GM21423 (cell line): ENCODE results near the gene COX4I1.
"Not testable (repeated sequence)": the region's sequence is repeated elsewhere in the genome, so short reads cannot be mapped to it uniquely, and the experiment has no call there.

Experiments
- ATAC-seq: cut with Tn5 transposase; IDR thresholded peaks from one replicate; pipeline ENCODE4 v1.9.1; 2021; ENCODE audit warnings: mild to moderate bottlenecking, moderate library complexity; ENCODE audit not compliant: unreplicated experiment

COX4I1 gene

DNA sequence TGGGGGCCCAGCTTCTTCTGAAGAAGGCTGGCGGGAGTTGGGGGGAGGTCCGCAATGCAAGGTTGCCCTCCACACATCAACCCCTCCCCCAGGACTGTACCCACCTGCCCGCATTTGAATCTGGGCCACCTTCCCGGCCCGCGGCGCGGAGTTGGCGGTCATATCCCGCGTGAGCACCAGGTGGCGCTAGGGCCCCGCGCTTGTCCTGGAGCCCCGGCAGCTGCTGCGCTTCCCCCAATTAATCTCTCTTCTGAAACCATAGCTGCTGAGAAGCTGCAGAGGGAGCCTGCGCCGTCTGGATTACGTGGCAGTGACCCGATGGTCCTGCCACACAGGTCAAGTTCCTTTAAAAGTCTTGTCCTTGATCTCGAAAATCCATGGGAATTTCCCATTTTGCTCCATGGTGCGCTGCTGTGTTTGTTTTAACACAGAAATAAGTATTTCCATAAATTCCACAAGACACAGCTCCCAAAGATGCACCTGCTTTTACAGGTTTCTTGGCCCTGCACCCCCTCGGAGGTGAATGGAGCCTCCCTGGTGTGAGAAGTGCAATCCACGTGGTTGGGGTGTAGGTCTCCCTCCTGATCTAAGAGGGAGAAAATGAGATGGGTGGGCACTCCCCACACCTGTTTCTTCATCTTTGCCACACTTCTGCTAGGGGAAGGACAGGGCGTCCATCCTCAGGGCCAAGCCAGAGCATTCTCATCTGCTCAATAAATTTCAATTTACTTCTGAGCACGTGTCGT, 22.1 kb downstream of the COX4I1 start:
- ATAC-seq, result peak; percentile 74

DNA sequence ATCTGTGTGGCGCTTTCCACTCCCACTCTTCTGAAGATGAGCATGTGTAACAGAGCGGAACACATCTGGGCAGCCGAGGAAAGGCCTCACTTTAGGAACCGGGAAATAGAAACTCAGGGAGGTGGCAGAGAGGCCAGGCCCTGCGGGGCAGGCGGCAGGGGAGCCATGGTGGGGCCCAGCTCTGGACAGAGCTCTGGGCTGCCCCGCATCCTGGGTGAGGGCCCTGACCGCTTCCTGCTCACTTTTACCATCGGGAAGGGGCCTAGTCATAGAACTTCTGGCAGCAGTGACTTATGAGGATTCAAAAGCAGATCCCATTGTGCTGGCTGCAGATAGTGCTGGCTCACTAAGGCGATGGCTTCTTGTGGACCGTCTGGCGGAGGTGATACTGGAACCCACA, 22.6 kb downstream of the COX4I1 start:
- no peak for ATAC-seq

DNA sequence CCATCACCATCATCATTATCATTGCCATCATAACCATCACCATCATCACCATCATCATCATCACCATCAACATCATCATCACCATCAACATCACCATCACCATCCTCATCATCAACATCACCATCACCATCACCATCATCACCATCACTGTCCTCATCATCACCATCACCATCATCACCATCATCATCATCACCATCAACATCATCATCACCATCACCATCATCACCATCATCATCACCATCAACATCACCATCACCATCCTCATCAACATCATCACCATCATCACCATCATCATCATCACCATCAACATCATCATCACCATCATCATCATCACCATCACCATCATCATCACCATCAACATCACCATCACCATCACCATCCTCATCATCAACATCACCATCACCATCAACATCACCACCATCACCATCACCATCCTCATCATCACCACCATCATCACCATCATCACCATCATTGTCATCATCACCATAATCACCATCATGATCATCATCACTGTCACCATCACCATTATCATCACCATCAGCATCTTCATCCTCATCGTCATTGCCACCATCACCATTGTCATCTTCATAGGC, 23.9 kb downstream of the COX4I1 start:
- ATAC-seq, result no peak

DNA sequence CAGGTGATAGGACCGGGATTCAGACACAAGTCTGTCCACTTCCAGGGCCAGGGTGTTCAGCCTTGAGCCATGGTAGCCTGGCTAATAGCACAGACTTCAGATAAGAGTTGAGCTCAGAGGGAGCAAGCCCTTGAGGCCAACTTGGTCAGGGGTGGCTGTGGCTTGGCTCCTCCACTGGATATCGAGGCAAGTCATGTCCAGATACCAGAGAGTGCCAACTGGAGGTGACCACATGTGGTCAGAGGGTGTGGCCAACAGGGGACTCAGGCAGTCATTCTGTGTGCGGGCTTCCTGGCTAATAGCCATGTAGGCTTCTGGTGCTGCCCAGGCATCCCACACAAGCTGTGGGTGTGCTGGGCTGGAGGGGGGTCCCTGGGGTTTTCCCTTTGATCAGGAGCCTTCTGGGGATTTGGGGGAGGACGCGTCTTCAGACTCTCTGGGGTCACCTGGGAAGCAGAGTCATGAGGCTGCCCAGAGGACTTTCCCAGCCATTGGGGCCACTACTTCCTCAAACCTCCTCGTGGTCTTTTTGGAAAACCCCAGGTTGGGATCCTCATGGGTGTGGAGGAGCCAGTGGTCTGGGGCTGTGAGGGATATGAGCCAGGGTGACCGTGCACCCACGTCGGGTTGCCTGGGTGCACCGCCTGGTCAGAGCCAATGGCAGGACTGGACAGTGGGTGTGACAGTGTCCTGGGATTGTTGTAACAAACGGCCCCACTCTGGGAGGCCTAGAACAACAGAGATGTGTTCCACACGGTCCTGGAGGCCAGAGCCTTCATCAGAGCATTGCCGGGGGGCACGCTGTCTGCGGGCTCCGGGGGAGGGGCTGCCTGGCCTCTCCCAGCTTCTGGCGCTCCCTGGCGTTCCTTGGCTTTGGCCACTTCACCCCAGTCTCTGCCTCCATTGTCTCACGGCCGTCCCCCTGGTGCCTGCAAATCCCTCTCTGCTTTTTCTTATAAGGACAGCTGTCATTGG, 25.0 kb downstream of the COX4I1 start:
- ATAC-seq, result no peak

DNA sequence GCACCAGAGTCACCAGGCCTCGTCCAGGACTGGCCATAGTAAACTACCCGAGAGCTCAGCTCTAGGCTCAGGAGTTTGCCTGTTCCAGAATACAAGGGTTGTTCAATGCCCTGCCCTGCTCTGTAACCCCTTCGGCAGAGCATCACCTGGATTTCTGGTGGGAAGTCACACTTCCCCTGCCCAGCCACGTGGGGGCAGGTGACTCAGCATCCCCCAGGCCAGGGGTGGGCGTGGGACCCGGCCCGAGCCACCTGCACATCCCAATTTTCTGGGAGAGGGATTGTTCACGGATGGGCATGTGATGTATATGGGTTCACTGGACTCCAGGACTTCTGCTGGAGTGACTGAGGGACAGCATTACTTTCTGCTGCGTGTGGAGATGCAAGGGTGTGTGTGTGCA, 25.8 kb downstream of the COX4I1 start:
- no peak for ATAC-seq

DNA sequence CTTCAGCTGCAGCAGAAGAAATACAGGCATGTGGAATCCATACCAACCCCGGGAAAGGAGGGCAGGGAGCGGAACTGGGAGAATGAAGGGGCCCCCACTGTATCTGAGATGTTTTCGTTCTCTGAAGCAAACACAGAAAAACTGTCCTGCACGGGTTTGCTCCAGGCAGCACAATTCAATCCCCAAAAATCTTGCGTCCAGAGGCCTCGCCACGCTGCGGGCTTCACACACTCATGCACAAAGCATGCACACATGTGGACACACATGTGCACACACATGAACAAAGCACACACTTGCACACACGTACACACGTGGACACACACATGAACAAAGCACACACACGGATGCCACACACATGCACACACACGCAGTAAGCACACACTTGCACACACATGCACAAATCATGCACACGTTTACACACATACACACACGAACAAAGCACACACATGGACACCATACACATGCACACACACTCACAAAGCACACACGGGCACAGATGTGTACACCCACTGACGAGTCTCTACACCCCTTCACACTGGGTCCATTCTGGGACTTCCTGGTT, 27.3 kb downstream of the COX4I1 start:
- no peak for ATAC-seq

DNA sequence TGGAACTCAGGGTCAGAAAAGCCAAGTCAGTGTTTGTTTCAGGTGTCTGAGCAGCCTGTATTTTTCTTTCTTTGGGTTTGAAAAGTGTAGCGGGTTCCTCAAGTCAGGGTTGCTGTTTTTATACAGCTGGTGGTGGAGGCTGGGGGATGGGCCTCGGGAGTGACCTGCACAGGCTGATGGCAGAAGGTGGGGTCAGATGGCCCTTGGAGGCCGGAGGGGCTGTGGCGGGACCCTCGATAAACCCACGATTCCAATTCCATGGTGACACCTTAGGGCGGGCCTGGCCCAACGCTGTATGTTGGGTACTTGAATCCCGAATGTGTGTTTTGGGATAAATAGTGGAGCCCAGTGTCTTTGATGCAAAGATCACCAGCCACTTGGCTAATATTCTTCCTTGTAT, 28.7 kb downstream of the COX4I1 start:
- ATAC-seq, result no peak

DNA sequence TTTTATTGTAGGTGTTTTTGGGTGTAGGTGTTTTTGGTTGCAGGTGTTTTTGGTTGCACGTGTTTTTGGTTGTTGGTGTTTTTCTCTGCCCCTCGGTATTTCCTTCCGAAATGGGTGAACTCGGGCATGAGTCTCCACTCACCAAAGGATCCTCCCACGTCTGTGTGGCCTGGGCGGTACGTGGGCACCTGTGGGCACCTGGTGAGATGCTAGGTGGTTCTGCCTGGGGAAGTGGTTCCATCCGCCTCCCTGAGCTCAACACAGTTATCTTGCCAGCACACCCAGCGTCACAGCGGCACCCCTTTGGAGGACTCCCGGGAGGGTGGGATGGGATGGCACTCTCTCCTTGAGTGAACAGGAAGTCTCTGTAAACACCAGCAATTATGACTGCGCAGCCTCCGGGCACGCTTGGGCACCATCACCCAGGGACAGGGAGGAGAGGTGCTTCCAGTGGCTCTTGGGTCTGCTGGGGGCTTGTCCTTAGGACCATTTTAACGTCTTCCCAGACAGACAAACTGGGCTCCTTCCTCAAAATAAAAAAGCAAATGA, 29.8 kb downstream of the COX4I1 start:
- ATAC-seq, result no peak

DNA sequence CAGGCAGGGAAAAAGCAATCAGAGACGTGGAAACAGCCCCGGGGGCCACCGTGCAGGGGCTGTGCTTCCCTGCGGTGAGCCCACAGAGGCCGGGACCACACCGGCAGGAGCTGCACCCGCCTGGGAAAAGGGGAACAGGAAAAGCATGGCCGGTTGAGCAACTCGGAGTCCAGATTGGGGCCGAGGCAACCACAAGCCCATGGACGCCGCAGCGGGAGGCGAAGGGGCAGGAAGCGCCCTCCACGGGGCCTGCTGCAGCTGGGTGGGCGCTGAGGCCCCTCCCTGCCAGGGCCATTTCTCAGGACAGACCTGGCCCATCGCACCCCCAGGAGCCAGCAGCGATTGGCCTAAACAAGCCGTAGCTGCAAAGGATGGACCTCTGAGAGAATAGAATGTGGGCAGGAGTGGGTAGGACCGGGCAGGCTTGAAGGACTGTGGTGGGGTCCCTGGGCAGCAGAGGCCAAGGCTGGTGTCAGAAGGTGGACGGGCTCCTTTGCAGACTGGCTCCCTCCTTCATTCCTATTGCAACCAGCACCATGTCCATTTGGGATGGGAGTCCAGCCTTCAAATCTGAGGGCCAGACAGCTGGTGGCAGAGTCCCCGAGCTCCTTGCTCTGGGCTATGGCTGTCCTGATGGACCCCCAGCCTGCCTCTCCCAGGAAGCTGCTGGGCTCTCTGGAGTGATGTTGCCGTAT, 30.4 kb downstream of the COX4I1 start:
- no peak for ATAC-seq

DNA sequence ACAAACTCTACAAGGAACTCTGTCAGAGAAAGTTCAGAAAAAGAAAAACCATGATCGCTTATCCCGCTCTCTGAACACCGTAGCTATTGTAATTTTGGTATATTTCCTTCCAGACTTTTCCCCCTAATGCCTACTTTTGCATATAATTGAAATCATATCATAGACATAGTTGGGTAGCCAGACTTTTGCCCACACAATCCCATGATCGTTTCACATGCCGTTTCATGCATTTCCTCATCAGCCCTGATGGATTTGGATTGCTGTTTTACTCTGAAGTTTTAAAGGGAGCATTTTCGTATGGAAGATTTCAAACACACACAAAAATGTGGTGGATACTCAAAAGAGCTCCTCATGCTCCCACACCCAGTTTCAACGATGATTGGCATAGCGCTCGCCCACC, 31.3 kb downstream of the COX4I1 start:
- no peak for ATAC-seq

DNA sequence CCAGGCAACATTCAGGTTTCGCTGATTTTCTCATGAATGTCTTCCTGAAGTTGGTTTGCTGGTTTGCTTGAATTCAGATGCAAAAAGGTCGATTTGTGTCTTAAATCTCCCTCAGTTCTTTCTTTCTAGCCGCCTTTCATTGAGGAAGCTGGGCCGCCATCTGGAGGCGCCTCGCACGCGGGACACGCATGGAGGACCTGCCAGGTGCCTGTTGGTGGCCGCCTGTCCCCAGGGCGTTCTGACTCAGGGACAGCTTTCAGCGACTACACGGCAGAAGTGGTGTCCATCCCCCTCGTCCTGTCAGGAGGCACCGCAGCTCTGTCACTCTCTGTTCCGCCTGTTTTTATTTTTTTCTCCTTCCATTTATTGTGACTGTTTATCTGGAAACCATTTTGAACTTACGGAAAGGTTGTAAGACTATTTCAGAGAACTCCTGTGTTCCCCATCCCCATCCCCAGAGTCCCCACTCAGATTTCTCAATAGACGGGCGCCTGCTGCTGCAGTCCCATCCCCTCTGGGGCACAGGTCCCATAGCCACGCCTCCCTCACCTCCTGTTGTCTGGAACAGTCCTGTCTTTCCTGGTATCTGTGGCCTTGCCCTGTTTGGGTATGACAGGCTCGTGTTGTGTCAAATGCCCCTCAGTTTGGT, 33.2 kb downstream of the COX4I1 start:
- no peak for ATAC-seq

DNA sequence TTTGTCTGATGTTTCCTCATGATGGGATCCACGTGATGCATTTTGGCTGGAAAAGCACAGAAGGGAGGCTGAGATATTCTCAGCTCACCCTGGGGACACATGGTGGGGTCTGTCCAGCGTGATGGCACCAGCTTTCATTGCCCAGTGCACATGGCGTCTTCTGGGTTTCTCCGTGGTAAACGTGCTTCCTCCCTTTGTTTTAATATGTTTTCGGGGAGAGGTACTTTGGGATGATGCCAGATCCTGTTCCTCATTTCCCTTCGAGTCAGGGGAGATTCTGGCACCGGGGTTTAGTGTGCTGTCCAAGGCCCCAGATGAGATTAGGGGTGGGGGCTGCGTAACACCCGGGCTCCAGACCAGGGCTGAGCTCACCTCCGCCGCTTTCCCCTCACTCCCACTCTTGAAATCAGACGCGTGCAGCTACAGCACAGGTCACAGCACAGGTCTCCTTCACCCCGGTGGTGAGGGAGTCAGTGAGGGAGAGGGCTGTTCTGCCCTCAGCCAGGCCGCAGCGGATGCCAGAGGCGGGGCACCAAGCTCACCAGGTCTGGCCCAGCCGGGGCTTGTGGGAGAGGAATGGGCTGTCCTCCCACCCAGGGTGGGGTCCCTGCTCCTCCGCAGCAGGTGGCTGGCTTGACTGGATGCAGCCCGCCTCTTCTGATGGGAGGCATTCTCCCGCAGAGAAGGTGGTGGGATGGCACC, 33.9 kb downstream of the COX4I1 start:
- no peak for ATAC-seq

DNA sequence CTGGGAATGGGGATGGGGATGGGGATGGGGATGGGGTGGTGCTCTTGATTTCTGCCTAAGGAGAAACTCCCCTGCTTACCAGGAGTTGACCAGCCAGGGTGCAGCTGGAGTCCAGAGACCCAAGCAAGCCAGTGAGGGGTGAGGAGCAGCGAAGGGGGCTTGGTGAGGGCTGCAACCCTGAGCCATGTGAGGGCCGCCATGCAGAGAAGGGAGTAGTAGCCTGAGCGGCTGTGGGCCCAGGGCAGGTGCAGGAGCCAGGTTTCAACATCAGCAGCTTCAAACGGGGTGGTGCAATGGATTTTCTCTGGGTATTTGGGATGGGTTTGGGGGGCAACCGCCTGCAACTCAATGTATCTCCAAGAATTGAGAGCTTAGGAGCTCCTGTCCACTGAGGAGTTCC, 35.2 kb downstream of the COX4I1 start:
- ATAC-seq, result no peak

DNA sequence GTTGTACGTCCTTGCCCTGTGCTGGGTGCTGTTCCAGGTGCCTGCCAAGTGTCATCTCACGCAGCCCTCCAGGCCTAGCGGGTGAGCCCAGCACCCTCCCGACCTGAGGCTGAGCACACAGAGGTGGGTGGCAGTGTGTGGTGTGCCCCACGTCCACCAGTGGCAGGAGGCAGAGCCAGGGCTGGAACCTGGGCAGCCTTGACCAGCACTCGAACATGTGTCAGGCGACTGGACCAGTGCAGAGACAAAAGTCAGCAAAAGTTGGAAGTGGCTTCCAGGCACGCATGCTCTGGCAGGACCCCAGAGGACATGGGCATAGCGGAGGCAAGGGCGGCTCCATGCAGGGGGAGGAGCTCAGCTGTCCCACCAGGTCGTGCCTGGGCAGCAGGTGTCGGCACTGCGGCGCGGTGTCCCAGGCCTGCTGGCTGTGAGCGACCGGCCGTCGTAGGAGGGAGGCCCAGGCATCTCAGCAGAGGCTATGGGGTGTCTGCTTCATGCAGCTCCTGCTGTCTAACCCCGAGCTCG, 35.8 kb downstream of the COX4I1 start:
- ATAC-seq, result no peak

DNA sequence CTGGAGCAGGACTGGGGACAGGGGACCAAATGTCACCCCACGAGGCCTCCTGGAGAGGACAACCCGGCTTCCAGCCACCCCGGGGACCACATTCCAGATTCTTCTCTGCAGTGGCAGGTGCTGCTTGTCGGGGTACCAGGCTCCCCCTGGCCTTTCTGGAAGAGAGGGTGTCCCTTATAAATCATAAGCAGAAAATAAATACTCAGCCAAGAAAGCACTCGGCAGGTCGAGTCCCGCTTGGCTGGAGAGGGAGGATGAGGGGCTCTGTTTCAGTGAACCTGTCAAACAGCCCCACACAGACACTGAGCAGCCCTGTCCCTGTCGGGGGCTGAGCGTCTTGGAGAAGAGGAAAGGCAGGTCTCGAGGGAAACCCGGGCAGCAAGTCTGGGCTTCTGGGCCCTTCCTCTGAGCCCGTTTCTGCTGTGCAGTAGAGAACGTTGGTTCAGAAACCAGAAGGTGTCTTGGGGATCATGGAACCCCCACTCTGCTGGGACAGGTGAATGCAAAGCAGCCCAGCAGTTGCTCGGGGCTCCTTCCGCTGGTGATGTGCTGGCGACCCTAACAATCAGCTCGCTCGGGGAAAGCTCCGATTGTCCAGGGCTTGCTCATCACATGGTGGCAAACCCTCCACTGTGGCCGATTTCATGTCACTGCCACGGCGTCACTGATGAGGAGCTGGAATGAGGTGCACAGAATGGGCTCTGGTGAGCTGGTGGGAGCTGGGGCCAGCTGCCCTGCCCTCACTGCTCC, 36.6 kb downstream of the COX4I1 start:
- no peak for ATAC-seq

DNA sequence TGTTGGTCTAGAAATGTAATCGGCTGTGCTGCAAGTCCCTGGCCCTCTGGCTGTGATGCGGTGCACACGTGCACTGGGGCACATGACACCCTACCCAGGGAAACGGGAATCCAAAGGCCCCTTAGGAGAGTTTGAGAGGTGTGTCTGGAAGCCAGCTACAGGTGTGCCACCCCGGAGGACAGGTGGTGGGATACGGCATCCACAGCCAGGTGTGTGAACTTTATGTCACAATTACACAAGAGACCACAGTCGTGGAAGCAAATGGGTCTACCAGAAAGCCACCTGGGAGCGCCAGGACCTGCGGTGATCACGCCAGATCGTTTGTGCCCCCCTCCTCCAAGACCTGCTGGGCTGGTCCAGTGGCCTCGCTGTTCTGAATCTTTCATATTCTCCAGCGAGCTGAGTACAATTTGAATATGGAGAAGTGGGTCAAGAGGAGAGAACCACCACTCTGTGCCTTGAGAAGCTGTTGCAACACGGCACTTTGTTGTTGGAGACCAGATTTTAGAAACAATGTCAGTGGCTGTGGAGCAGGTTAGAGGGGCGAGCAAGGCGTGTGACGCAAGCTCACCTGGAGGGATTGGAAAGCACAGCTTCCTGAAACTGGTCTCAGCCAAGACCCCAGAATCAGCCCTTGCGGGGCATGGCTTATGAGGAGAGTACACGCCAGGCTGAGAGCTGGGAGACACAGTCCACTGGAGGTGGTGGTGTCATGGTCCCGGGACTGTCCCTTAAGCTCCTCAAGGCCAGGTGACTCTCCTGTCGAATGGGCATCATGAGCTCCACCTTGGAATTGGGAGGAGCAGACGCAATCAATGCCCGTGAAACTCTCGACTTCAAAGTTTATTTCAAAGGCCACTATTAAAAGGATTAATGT, 37.4 kb downstream of the COX4I1 start:
- ATAC-seq, result no peak

DNA sequence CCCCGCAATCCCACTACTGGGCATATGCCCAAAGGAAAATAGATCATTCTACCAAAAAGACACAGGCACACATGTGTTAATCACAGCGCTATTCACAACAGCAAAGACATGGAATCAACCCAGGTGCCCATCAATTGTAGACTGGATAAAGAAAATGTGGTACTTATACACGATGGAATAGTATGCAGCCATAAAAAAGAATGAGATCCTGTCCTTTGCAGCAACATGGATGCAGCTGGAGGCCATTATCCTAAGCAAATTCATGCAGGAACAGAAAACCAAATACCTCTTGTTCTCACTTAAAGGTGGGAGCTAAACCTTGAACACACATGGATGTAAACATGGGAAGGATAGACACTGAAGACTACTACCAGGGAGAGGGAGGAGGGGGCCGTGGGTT, 38.2 kb downstream of the COX4I1 start:
- ATAC-seq, result not testable (repeated sequence)
